Nephron progenitor cell (in vitro differentiated cells): ENCODE data around the gene ARHGEF12.

ENCODE experiments used
- DNase-seq: peaks from one replicate; pipeline ENCODE4 v3.0.0; 2021
- H3K27ac Mint-ChIP-seq: 2 replicates; pipeline ENCODE4 v1.8.0; 2021; ENCODE audit warnings: mild to moderate bottlenecking, moderate library complexity, mixed read lengths
- H3K27me3 Mint-ChIP-seq: 2 replicates; pipeline ENCODE4 v1.8.0; 2021; ENCODE audit warnings: mild to moderate bottlenecking, low read depth, mixed read lengths; ENCODE audit not compliant: poor library complexity
- H3K36me3 Mint-ChIP-seq: 2 replicates; pipeline ENCODE4 v1.8.0; 2021; ENCODE audit warnings: low read depth, mixed read lengths
- H3K4me1 Mint-ChIP-seq: 2 replicates; pipeline ENCODE4 v1.8.0; 2021; ENCODE audit warnings: mixed read lengths
- H3K4me3 Mint-ChIP-seq: 2 replicates; pipeline ENCODE4 v1.8.0; 2021; ENCODE audit warnings: mild to moderate bottlenecking, moderate library complexity, mixed read lengths
- H3K9me3 Mint-ChIP-seq: 2 replicates; pipeline ENCODE4 v1.8.0; 2021; ENCODE audit warnings: mild to moderate bottlenecking, moderate library complexity, mixed read lengths
- CTCF ChIP-seq: fragments of 200-600 bp; sonication (generic); IDR thresholded peaks from 2 replicates; pipeline ENCODE4 v1.5.0; 2021; ENCODE audit warnings: antibody characterized with exemption

Gene ARHGEF12

GRCh38 chr11:120335908-120336640, at the start of gene ARHGEF12:
Gene ARHGEF12 (plus strand): TSS chr11:120336413. CDS start chr11:120337244, 831 bp downstream.
- Mint-ChIP-seq H3K4me1 (peaks cover 46% of the 10 kb centered on the region), H3K36me3 (peaks cover 9% of the 10 kb centered on the region), H3K4me3 (peak within 1 kb of the TSS; percentile 99), H3K27ac (peak within 1 kb of the TSS; percentile 99), H3K9me3 (no peaks in the 10 kb centered on the region), H3K27me3 (no peaks in the 10 kb centered on the region)
- DNase-seq, result peak; percentile 95
- TF ChIP-seq CTCF, result no peak

- peaks cover 33% of the 10 kb centered on the region for H3K27me3 Mint-ChIP-seq
- H3K27ac Mint-ChIP-seq, result no peak overlapping the region
These were observed 48.2 kb upstream of the ARHGEF12 start for GRCh38 chr11:120288021-120288420.

GRCh38 chr11:120289426-120289825, 46.8 kb upstream of the ARHGEF12 start:
- Mint-ChIP-seq H3K4me1 (peaks cover 13% of the 10 kb centered on the region), H3K27ac (no peak overlapping the region)

More at GRCh38 chr11:120288021-120288420, 48.2 kb upstream of the ARHGEF12 start:
- no peak for TF ChIP-seq CTCF
- Mint-ChIP-seq H3K4me3 (no peak overlapping the region), H3K4me1 (peaks cover 13% of the 10 kb centered on the region), H3K36me3 (no peaks in the 10 kb centered on the region), H3K9me3 (no peaks in the 10 kb centered on the region)
- no peak for DNase-seq

GRCh38 chr11:120290956-120291355, 45.3 kb upstream of the ARHGEF12 start:
- Mint-ChIP-seq H3K27ac (no peak overlapping the region), H3K9me3 (no peaks in the 10 kb centered on the region), H3K27me3 (peaks cover 51% of the 10 kb centered on the region), H3K36me3 (no peaks in the 10 kb centered on the region), H3K4me1 (peaks cover 13% of the 10 kb centered on the region), H3K4me3 (no peak overlapping the region)
- no peak for TF ChIP-seq CTCF
- DNase-seq, result no peak

More at GRCh38 chr11:120289426-120289825, 46.8 kb upstream of the ARHGEF12 start:
- Mint-ChIP-seq H3K27me3 (peaks cover 41% of the 10 kb centered on the region), H3K4me3 (no peak overlapping the region), H3K36me3 (no peaks in the 10 kb centered on the region), H3K9me3 (no peaks in the 10 kb centered on the region)
- DNase-seq, result no peak
- TF ChIP-seq CTCF, result no peak

- Mint-ChIP-seq H3K4me1 (peaks cover 7% of the 10 kb centered on the region), H3K27ac (no peak overlapping the region), H3K27me3 (peaks cover 62% of the 10 kb centered on the region), H3K4me3 (no peak overlapping the region), H3K9me3 (no peaks in the 10 kb centered on the region), H3K36me3 (no peaks in the 10 kb centered on the region)
- no peak for DNase-seq
- TF ChIP-seq CTCF, result no peak
These were observed 43.0 kb upstream of the ARHGEF12 start for GRCh38 chr11:120293038-120293800.
